HEK293 (cell line): Measurements from ENCODE around the gene EFHC1.

Experiments
- CTCF ChIA-PET: fragments of 350-600 bp; formaldehyde crosslinking; extraction: SDS; loops from one replicate; lab custom pipeline; 2021; ENCODE audit warnings: antibody characterized with exemption; lab: Yijun Ruan, JAX
- POLR2A ChIA-PET: fragments of 300-600 bp; formaldehyde crosslinking; extraction: SDS; loops from one replicate; lab custom pipeline; 2020; ENCODE audit warnings: antibody characterized with exemption, inconsistent platforms; lab: Yijun Ruan, JAX
- H3K27ac ChIP-seq: fragments of 200-500 bp; sonication (Bioruptor generic); 2 replicates; pipeline ENCODE4 v1.5.1; 2014; ENCODE audit warnings: low read depth, low read length, control low read depth, inconsistent platforms; ENCODE audit errors: extremely low read depth
- H3K36me3 ChIP-seq, 2 experiments: fragments of 200-500 bp in 1 of 2; sonication (Bioruptor generic) in 1 of 2; 1 replicate in 1 of 2; 2 replicates in 1 of 2; pipeline ENCODE4 v1.5.1; 2014 to 2017; ENCODE audit warnings: inconsistent platforms in 2 of 2, low read length in 2 of 2; ENCODE audit not compliant: control insufficient read depth in 2 of 2, insufficient read depth in 1 of 2
- H3K4me1 ChIP-seq: fragments of 200-500 bp; sonication (Bioruptor generic); 2 replicates; pipeline ENCODE4 v1.5.1; 2014; ENCODE audit warnings: mild to moderate bottlenecking, low read length, inconsistent platforms; ENCODE audit not compliant: control insufficient read depth, insufficient read depth
- H3K4me3 ChIP-seq: 2 replicates; pipeline ENCODE4 v1.5.1; 2011; ENCODE audit warnings: low read depth, mild to moderate bottlenecking, control low read depth, low read length, moderate library complexity
- H3K9me3 ChIP-seq: fragments of 200-500 bp; sonication (Bioruptor generic); 2 replicates; pipeline ENCODE4 v1.5.1; 2014; ENCODE audit warnings: low read depth, low read length, inconsistent platforms; ENCODE audit not compliant: control insufficient read depth, insufficient read depth
- HIC1 ChIP-seq: fragments of 450-650 bp; formaldehyde crosslinking; IDR thresholded peaks from 2 replicates; pipeline ENCODE4 v1.5.1; 2016; ENCODE audit warnings: missing biosample characterization, missing genetic modification characterization
- HOXC10 ChIP-seq: sonication (generic); formaldehyde crosslinking; IDR thresholded peaks from 2 replicates; pipeline ENCODE4 v1.8.1; 2023; ENCODE audit warnings: mild to moderate bottlenecking, missing genetic modification reagents
- KLF7 ChIP-seq: fragments of 450-650 bp; formaldehyde crosslinking; IDR thresholded peaks from 2 replicates; pipeline ENCODE4 v1.5.1; 2016; ENCODE audit warnings: missing biosample characterization, missing genetic modification characterization, borderline replicate concordance
- SCRT1 ChIP-seq: fragments of 450-650 bp; formaldehyde crosslinking; IDR thresholded peaks from 2 replicates; pipeline ENCODE4 v1.5.1; 2016; ENCODE audit warnings: missing biosample characterization, missing genetic modification characterization, borderline replicate concordance
- YY1 ChIP-seq: fragments of 450-650 bp; formaldehyde crosslinking; IDR thresholded peaks from 2 replicates; pipeline ENCODE4 v1.5.1; 2018; ENCODE audit warnings: missing biosample characterization, missing genetic modification characterization
- ZFP41 ChIP-seq: fragments of 450-650 bp; formaldehyde crosslinking; IDR thresholded peaks from 2 replicates; pipeline ENCODE4 v1.5.1; 2016; ENCODE audit warnings: missing biosample characterization, missing genetic modification characterization, borderline replicate concordance
- ZFP69B ChIP-seq: fragments of 450-650 bp; formaldehyde crosslinking; IDR thresholded peaks from 2 replicates; pipeline ENCODE4 v1.5.1; 2016; ENCODE audit warnings: missing biosample characterization, missing genetic modification characterization
- ZNF140 ChIP-seq: fragments of 450-650 bp; formaldehyde crosslinking; IDR thresholded peaks from 2 replicates; pipeline ENCODE4 v1.5.1; 2016; ENCODE audit warnings: missing biosample characterization, missing genetic modification characterization
- ZNF157 ChIP-seq: fragments of 450-650 bp; formaldehyde crosslinking; IDR thresholded peaks from 2 replicates; pipeline ENCODE4 v1.5.1; 2016; ENCODE audit warnings: missing biosample characterization, missing genetic modification characterization
- ZNF169 ChIP-seq: fragments of 450-650 bp; formaldehyde crosslinking; IDR thresholded peaks from 2 replicates; pipeline ENCODE4 v1.5.1; 2016; ENCODE audit warnings: missing biosample characterization, missing genetic modification characterization
- ZNF24 ChIP-seq: fragments of 450-650 bp; formaldehyde crosslinking; IDR thresholded peaks from 2 replicates; pipeline ENCODE4 v1.5.1; 2016; ENCODE audit warnings: missing biosample characterization, missing genetic modification characterization
- ZNF280C ChIP-seq: fragments of 450-650 bp; formaldehyde crosslinking; IDR thresholded peaks from 2 replicates; pipeline ENCODE4 v1.5.1; 2016; ENCODE audit warnings: missing biosample characterization, missing genetic modification characterization
- ZNF426 ChIP-seq: fragments of 450-650 bp; formaldehyde crosslinking; IDR thresholded peaks from 2 replicates; pipeline ENCODE4 v1.5.1; 2017; ENCODE audit warnings: missing biosample characterization, missing genetic modification characterization, mild to moderate bottlenecking, inconsistent platforms, moderate library complexity
- ZNF707 ChIP-seq: fragments of 450-650 bp; formaldehyde crosslinking; IDR thresholded peaks from 2 replicates; pipeline ENCODE4 v1.5.1; 2016; ENCODE audit warnings: missing biosample characterization, missing genetic modification characterization
- ZSCAN5A ChIP-seq: fragments of 450-650 bp; formaldehyde crosslinking; IDR thresholded peaks from 2 replicates; pipeline ENCODE4 v1.5.1; 2016; ENCODE audit warnings: missing biosample characterization, missing genetic modification characterization
- TF ChIP-seq, protein P1 (sequence below): fragments of 450-650 bp; formaldehyde crosslinking; IDR thresholded peaks from 2 replicates; pipeline ENCODE4 v1.5.1; 2016; ENCODE audit warnings: missing biosample characterization, missing genetic modification characterization
- TF ChIP-seq, protein P2 (sequence below): fragments of 450-650 bp; formaldehyde crosslinking; IDR thresholded peaks from 2 replicates; pipeline ENCODE4 v1.5.1; 2016; ENCODE audit warnings: missing biosample characterization, missing genetic modification characterization
- TF ChIP-seq, protein P3 (sequence below): fragments of 450-650 bp; formaldehyde crosslinking; IDR thresholded peaks from 2 replicates; pipeline ENCODE4 v1.5.1; 2017; ENCODE audit warnings: missing biosample characterization, mild to moderate bottlenecking, missing genetic modification characterization, moderate library complexity
- TF ChIP-seq, protein P4 (sequence below): fragments of 450-650 bp; formaldehyde crosslinking; IDR thresholded peaks from 2 replicates; pipeline ENCODE4 v1.5.1; 2016; ENCODE audit warnings: missing biosample characterization, missing genetic modification characterization

The EFHC1 gene

GRCh38 chr6:52502306-52503029 lies 82.3 kb downstream of the EFHC1 start:
- CTCF ChIA-PET = interaction anchor here (0.6 to 2.7 kb wide), 11 partner anchors 9 to 160 kb away, joined by 3 to 15 read pairs (median 4); no protein-coding TSS in a partner anchor
- H3K4me1 ChIP-seq = peaks cover 12% of the 10 kb centered on the region
- POLR2A ChIA-PET = interaction anchor here (0.6 to 1.1 kb wide), 3 partner anchors 9 to 74 kb away, joined by 3 read pairs; no protein-coding TSS in a partner anchor
- peaks cover 0 to 29% of the 10 kb centered on the region in 2 experiments; a peak in 1 of 3 replicates for H3K36me3 ChIP-seq
- no peak overlapping the region for H3K27ac ChIP-seq
- TF ChIP-seq ZSCAN5A (tag by site-specific recombination) = no peak
- H3K4me3 ChIP-seq = no peak overlapping the region
- H3K9me3 ChIP-seq = no peaks in the 10 kb centered on the region

- POLR2A ChIA-PET = interaction anchor here (0.6 to 1.9 kb wide), 8 partner anchors 8 to 82 kb away, joined by 3 to 17 read pairs (median 3); no protein-coding TSS in a partner anchor
- CTCF ChIA-PET = interaction anchor here (0.9 to 2.7 kb wide), 8 partner anchors 45 to 160 kb away, joined by 3 to 15 read pairs (median 5); no protein-coding TSS in a partner anchor
- TF ChIP-seq HIC1 (tag by site-specific recombination) = no peak
- no peak for TF ChIP-seq ZNF157 (tag by site-specific recombination)
- no peak for TF ChIP-seq SCRT1 (tag by site-specific recombination)
- no peak for TF ChIP-seq ZNF140 (tag by site-specific recombination)
- no peak for TF ChIP-seq HOXC10 (CRISPR knock-in tag)
- TF ChIP-seq ZNF707 (tag by site-specific recombination) = no peak
- TF ChIP-seq ZNF24 = no peak
- no peak for TF ChIP-seq ZNF280C
- TF ChIP-seq ZFP41 (tag by site-specific recombination) = no peak
- TF ChIP-seq, protein P1, sequence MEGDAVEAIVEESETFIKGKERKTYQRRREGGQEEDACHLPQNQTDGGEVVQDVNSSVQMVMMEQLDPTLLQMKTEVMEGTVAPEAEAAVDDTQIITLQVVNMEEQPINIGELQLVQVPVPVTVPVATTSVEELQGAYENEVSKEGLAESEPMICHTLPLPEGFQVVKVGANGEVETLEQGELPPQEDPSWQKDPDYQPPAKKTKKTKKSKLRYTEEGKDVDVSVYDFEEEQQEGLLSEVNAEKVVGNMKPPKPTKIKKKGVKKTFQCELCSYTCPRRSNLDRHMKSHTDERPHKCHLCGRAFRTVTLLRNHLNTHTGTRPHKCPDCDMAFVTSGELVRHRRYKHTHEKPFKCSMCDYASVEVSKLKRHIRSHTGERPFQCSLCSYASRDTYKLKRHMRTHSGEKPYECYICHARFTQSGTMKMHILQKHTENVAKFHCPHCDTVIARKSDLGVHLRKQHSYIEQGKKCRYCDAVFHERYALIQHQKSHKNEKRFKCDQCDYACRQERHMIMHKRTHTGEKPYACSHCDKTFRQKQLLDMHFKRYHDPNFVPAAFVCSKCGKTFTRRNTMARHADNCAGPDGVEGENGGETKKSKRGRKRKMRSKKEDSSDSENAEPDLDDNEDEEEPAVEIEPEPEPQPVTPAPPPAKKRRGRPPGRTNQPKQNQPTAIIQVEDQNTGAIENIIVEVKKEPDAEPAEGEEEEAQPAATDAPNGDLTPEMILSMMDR (tag by site-specific recombination) = no peak
- TF ChIP-seq, protein P2, sequence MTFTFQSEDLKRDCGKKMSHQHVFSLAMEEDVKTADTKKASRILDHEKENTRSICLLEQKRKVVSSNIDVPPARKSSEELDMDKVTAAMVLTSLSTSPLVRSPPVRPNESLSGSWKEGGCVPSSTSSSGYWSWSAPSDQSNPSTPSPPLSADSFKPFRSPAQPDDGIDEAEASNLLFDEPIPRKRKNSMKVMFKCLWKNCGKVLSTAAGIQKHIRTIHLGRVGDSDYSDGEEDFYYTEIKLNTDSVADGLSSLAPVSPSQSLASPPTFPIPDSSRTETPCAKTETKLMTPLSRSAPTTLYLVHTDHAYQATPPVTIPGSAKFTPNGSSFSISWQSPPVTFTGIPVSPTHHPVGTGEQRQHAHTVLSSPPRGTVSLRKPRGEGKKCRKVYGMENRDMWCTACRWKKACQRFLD = no peak
- TF ChIP-seq, protein P3, sequence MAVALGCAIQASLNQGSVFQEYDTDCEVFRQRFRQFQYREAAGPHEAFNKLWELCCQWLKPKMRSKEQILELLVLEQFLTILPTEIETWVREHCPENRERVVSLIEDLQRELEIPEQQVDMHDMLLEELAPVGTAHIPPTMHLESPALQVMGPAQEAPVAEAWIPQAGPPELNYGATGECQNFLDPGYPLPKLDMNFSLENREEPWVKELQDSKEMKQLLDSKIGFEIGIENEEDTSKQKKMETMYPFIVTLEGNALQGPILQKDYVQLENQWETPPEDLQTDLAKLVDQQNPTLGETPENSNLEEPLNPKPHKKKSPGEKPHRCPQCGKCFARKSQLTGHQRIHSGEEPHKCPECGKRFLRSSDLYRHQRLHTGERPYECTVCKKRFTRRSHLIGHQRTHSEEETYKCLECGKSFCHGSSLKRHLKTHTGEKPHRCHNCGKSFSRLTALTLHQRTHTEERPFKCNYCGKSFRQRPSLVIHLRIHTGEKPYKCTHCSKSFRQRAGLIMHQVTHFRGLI = no peak
- TF ChIP-seq, protein P4, sequence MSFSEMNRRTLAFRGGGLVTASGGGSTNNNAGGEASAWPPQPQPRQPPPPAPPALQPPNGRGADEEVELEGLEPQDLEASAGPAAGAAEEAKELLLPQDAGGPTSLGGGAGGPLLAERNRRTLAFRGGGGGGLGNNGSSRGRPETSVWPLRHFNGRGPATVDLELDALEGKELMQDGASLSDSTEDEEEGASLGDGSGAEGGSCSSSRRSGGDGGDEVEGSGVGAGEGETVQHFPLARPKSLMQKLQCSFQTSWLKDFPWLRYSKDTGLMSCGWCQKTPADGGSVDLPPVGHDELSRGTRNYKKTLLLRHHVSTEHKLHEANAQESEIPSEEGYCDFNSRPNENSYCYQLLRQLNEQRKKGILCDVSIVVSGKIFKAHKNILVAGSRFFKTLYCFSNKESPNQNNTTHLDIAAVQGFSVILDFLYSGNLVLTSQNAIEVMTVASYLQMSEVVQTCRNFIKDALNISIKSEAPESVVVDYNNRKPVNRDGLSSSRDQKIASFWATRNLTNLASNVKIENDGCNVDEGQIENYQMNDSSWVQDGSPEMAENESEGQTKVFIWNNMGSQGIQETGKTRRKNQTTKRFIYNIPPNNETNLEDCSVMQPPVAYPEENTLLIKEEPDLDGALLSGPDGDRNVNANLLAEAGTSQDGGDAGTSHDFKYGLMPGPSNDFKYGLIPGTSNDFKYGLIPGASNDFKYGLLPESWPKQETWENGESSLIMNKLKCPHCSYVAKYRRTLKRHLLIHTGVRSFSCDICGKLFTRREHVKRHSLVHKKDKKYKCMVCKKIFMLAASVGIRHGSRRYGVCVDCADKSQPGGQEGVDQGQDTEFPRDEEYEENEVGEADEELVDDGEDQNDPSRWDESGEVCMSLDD (tag by site-specific recombination) = no peak
- no peak for TF ChIP-seq ZFP69B (tag by site-specific recombination)
- no peak for TF ChIP-seq YY1 (tag by site-specific recombination)
- TF ChIP-seq ZNF169 = no peak
- TF ChIP-seq KLF7 (tag by site-specific recombination) = no peak
- TF ChIP-seq ZNF426 (tag by site-specific recombination) = no peak
These were observed 83.2 kb downstream of the EFHC1 start for GRCh38 chr6:52503323-52503747.

More at GRCh38 chr6:52503323-52503747, 83.2 kb downstream of the EFHC1 start:
- Histone ChIP-seq H3K4me3 (no peak overlapping the region), H3K9me3 (no peaks in the 10 kb centered on the region), H3K36me3 (peaks cover 0 to 36% of the 10 kb centered on the region in 2 experiments; a peak in 1 of 3 replicates), H3K27ac (peak overlapping the region; percentile 65), H3K4me1 (peaks cover 8% of the 10 kb centered on the region)
